PC-3 (cell line): Measurements from ENCODE around the gene DOCK10.

Experiments used
- EZH2 ChIP-seq: fragments of 300-600 bp; sonication (generic); IDR thresholded peaks from one replicate; pipeline ENCODE4 v1.6.1; 2017; ENCODE audit warnings: antibody characterized with exemption, mild to moderate bottlenecking, low read length; ENCODE audit not compliant: unreplicated experiment
- TF ChIP-seq, protein P1 (sequence below): fragments of 300-600 bp; sonication (generic); conservative IDR thresholded peaks from 2 replicates; pipeline ENCODE4 v1.5.1; 2017; ENCODE audit warnings: antibody characterized with exemption, low read depth, mild to moderate bottlenecking, low read length

- TF ChIP-seq, protein P1, sequence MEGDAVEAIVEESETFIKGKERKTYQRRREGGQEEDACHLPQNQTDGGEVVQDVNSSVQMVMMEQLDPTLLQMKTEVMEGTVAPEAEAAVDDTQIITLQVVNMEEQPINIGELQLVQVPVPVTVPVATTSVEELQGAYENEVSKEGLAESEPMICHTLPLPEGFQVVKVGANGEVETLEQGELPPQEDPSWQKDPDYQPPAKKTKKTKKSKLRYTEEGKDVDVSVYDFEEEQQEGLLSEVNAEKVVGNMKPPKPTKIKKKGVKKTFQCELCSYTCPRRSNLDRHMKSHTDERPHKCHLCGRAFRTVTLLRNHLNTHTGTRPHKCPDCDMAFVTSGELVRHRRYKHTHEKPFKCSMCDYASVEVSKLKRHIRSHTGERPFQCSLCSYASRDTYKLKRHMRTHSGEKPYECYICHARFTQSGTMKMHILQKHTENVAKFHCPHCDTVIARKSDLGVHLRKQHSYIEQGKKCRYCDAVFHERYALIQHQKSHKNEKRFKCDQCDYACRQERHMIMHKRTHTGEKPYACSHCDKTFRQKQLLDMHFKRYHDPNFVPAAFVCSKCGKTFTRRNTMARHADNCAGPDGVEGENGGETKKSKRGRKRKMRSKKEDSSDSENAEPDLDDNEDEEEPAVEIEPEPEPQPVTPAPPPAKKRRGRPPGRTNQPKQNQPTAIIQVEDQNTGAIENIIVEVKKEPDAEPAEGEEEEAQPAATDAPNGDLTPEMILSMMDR, result no peak
- no peak for TF ChIP-seq EZH2
Measured at GRCh38 chr2:224716921-224717320, 325.3 kb downstream of the DOCK10 start.
